ENCODE measurements around the gene LRRC46. TPM values are rescaled to one million over a fixed set of nuclear protein-coding genes. Genes with fewer than 3 reads are reported as not detected.

The LRRC46 gene
- total RNA-seq, 1 donor from 2014 or later = 0.35 TPM

DNA sequence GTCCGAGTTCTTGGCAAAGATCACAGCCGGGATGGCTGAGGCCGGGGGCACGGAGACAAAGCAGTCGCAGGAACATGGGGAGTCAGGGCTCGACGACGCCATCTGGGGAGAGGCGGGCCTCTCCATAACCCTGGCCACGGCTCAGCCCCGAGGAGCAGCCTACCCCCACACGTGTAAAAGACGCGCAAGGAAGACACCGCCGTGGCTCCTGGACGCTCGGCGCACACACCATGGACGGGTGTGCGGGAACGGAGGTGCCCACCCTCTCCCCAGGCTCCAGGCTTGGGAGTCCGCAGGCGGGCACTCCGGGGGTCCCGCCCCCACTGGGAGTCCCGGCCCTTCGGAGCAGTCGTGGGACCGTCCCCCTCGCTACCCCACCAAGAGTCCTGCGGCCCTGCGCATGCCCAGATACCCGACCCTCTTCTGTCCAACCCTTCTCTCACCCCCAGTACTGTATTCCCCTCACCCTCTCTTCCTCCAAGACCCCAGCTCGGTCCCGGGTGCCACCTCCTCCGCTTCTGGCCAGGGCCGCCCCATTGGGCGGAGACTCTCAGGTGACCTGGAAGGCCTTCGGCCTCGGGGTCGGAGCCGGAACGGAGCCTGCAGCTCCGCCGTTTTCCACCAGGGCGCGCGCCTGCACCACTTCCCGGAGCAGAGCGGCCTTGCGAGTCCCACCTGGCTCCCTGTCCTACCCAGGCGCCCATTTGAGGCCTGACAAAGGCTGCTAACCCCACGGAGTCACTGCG, 9.4 kb downstream of the LRRC46 start, which contains the start of gene SCRN2:
Gene SCRN2, minus strand, starts transcription at position 532 of the 746 bp plus-strand sequence. Its CDS starts 430 bp downstream, at position 102.
- H3K36me3 Mint-ChIP-seq (ENCODE audit: low read depth) = peaks cover 2% of the 10 kb centered on the region
- H3K27ac Mint-ChIP-seq (ENCODE audit: unreplicated experiment) = peak within 1 kb of the TSS; percentile 79
- H3K4me1 Mint-ChIP-seq (ENCODE audit: low read depth) = peaks cover 23% of the 10 kb centered on the region
- H3K27me3 Mint-ChIP-seq (ENCODE audit: low read depth) = peaks cover 6% of the 10 kb centered on the region
- DNase-seq (ENCODE audit: low spot score) = no peak
- H3K9me3 Mint-ChIP-seq (ENCODE audit: low read depth) = no peaks in the 10 kb centered on the region
- TF ChIP-seq, protein P1, sequence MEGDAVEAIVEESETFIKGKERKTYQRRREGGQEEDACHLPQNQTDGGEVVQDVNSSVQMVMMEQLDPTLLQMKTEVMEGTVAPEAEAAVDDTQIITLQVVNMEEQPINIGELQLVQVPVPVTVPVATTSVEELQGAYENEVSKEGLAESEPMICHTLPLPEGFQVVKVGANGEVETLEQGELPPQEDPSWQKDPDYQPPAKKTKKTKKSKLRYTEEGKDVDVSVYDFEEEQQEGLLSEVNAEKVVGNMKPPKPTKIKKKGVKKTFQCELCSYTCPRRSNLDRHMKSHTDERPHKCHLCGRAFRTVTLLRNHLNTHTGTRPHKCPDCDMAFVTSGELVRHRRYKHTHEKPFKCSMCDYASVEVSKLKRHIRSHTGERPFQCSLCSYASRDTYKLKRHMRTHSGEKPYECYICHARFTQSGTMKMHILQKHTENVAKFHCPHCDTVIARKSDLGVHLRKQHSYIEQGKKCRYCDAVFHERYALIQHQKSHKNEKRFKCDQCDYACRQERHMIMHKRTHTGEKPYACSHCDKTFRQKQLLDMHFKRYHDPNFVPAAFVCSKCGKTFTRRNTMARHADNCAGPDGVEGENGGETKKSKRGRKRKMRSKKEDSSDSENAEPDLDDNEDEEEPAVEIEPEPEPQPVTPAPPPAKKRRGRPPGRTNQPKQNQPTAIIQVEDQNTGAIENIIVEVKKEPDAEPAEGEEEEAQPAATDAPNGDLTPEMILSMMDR (IDR thresholded peaks at IDR 0.05) = peak; percentile 99
- peak within 1 kb of the TSS; percentile 97 for H3K4me3 Mint-ChIP-seq (ENCODE audit: unreplicated experiment)

DNA sequence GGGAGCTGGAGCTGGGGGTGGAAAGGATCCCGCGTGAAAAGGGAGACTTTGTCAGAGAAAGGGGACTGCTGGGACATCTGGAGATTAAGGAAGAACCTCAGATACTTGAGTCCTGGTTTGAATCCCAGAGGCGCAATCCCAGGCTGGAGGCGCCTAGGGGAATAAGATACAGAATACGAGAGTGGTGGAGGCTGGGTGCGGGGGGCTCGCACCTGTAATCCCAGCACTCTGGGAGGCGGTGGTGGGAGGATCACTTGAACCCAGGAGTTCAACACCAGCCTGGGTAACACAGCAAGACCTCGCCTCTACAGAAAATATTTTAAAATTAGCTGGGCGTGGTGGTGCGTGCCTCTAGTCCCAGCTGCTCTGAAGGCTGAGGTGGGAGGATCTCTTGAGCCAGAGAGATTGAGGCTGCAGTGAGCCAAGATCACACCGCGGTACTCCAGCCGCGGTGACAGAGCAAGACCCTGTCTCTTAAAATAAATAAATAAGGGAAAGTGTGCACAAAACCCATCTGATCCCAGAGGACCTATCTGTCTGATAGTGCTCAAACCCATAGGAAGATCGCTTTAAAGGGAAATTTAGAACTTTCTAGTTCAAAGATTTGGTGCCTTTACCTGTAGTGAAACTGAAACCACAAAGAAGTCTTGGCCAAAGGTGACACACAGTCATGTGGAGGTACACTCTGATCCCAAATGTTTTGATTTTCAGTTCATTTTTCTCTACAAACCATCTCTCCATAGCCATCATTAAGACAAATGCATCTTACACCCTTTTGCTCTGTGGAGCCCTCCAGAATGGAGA, 10.2 kb downstream of the LRRC46 start:
- Mint-ChIP-seq H3K36me3 (ENCODE audit: low read depth) (peaks cover 2% of the 10 kb centered on the region), H3K27ac (ENCODE audit: unreplicated experiment) (peak overlapping the region; percentile 79), H3K4me3 (ENCODE audit: unreplicated experiment) (peak overlapping the region; percentile 97), H3K27me3 (ENCODE audit: low read depth) (peaks cover 13% of the 10 kb centered on the region), H3K9me3 (ENCODE audit: low read depth) (no peaks in the 10 kb centered on the region), H3K4me1 (ENCODE audit: low read depth) (peaks cover 23% of the 10 kb centered on the region)
- TF ChIP-seq, protein P1 (IDR thresholded peaks at IDR 0.05) = peak; percentile 68
- DNase-seq (ENCODE audit: low spot score) = no peak

DNA sequence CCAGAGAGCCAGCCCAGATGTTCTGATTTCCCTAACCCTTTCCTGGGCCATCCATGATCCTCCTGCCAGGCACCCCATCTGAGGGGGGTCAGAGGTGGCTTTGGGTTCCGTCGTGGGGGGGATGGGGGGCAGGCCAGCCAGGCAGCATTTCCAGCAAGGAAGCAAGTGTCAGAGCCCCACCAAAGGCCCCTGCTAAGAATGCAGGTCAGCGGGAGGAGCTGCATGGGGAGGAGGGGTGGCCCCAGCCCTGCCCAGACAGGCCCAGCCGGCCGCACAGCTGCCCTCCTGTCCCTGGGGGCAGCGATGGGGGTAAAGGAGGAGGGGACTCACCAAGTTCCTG, 11.9 kb downstream of the LRRC46 start:
- H3K36me3 Mint-ChIP-seq (ENCODE audit: low read depth) = no peaks in the 10 kb centered on the region
- no peak overlapping the region for H3K4me3 Mint-ChIP-seq (ENCODE audit: unreplicated experiment)
- H3K27me3 Mint-ChIP-seq (ENCODE audit: low read depth) = peaks cover 18% of the 10 kb centered on the region
- DNase-seq (ENCODE audit: low spot score) = no peak
- no peaks in the 10 kb centered on the region for H3K9me3 Mint-ChIP-seq (ENCODE audit: low read depth)
- no peak overlapping the region for H3K27ac Mint-ChIP-seq (ENCODE audit: unreplicated experiment)
- peaks cover 27% of the 10 kb centered on the region for H3K4me1 Mint-ChIP-seq (ENCODE audit: low read depth)
- TF ChIP-seq, protein P1 (IDR thresholded peaks at IDR 0.05) = peak; percentile 11

DNA sequence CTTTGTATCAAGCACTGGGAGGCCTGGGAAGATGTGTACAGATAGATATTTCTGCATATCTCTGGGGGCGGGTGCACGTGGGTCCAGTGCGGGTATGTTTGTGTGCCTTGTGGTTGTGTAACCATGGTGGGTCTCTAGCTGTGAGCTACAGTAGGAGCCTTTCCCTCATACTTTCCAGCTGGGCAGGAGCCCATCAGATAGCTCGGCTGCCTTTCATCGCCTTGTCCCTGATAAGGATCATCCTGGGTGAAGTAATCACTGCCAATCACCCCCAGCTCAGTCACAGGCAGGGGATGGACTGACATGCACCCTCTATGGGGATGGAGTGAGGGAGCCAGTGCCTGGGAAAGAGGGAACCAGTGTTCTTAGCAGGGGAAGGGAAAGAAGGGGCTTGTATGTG, 12.8 kb downstream of the LRRC46 start:
- Mint-ChIP-seq H3K4me1 (ENCODE audit: low read depth) (peaks cover 27% of the 10 kb centered on the region), H3K36me3 (ENCODE audit: low read depth) (no peaks in the 10 kb centered on the region), H3K27ac (ENCODE audit: unreplicated experiment) (no peak overlapping the region), H3K9me3 (ENCODE audit: low read depth) (no peaks in the 10 kb centered on the region), H3K27me3 (ENCODE audit: low read depth) (peaks cover 26% of the 10 kb centered on the region), H3K4me3 (ENCODE audit: unreplicated experiment) (no peak overlapping the region)
- DNase-seq (ENCODE audit: low spot score) = no peak
- TF ChIP-seq, protein P1 (IDR thresholded peaks at IDR 0.05) = no peak

Measured in chondrocyte (in vitro differentiated cells).